GM18511 (cell line): ENCODE results near the gene TRIP10.
A peak's percentile ranks its signal among the peaks of the same experiment; 100 is the strongest.

ENCODE experiments used
- ATAC-seq: cut with Tn5 transposase; IDR thresholded peaks from one replicate; pipeline ENCODE4 v1.9.1; 2021; ENCODE audit warnings: mild to moderate bottlenecking, moderate library complexity; ENCODE audit not compliant: unreplicated experiment

The TRIP10 gene

GRCh38 chr19:6725513-6726231 lies 13.8 kb upstream of the TRIP10 start:
- ATAC-seq: no peak

GRCh38 chr19:6728346-6728745 lies 11.1 kb upstream of the TRIP10 start:
- ATAC-seq: no peak

GRCh38 chr19:6729573-6730152 lies 9.8 kb upstream of the TRIP10 start:
- no peak for ATAC-seq

GRCh38 chr19:6730153-6730804 lies 9.2 kb upstream of the TRIP10 start:
- ATAC-seq: no peak

- ATAC-seq: no peak
Measured at GRCh38 chr19:6730941-6731670, 8.4 kb upstream of the TRIP10 start.

DNA sequence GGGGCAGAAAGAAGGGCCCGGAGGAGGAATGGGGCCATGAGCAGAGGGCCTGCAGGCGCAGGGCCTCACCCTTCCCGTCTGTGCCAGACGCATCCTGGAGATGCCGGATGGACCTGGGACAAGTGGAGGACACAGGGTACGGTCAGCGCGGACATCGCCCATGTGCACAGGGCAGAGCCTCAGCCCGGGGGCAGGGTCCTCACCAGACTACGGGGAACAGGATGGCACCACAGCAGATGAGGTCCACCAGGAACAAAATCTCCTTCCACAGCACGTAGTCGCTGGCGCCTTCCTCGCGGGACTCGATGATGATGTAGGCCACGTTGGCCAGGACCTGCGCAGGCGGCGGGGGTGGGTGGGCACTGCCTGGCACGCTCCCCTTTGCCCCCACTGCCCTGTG lies 7.7 kb upstream of the TRIP10 start:
- no peak for ATAC-seq

DNA sequence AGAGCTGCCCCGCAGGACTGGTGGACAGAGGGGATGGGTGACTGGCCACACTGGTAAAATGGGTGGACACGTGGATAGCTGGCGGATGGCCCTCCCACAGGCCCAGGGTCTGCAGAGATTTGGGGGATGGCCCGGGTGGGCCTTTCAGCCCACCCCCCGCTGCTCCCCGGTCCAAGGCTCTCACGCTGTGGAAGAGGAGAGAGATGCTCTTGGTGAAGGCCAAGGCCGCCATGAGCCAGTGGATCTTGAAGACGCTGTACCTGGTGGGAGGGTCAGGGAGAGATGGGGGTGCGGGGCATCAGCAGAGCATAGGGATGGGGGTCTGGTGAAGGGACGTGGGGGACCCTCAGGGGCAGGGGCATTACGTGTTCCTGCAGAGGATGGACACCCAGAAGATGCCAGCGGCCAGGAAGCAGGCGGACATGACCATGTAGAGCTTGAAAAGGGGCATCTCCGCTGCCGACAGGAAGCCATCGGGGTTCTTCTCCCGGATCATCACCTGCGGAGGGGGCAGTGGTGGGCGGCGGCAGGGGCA lies 6.6 kb upstream of the TRIP10 start:
- no peak for ATAC-seq

- no peak for ATAC-seq
Measured at GRCh38 chr19:6733338-6734095, 6.0 kb upstream of the TRIP10 start.

DNA sequence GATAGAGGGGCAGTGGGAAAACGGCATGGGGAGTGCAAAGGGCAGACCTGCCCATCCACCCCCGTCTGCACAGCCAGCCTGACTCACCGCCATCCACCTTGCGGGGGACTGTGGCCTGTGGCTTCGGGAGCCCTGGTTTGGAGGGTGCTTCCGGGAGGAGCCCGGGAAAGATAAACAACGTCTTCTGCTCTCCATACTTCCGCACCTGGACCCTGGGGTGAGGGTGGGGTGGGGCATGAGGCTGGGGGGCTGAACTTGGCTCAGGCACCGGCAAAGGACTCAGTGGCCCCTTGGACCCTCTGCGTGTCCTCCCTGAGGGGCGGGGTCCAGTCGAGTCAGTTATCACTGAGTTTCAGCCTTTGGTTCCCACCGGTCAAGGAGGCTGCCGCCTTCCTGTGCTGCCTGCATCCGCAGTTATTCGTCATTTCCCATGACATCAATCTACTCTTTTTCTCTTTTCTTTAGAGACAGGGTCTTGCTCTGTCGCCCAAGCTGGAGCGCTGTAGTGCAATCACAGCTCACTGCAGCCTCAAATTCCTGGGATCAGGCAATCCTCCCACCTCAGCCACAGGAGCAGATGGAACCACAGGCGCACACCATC lies 5.3 kb upstream of the TRIP10 start:
- ATAC-seq: no peak

DNA sequence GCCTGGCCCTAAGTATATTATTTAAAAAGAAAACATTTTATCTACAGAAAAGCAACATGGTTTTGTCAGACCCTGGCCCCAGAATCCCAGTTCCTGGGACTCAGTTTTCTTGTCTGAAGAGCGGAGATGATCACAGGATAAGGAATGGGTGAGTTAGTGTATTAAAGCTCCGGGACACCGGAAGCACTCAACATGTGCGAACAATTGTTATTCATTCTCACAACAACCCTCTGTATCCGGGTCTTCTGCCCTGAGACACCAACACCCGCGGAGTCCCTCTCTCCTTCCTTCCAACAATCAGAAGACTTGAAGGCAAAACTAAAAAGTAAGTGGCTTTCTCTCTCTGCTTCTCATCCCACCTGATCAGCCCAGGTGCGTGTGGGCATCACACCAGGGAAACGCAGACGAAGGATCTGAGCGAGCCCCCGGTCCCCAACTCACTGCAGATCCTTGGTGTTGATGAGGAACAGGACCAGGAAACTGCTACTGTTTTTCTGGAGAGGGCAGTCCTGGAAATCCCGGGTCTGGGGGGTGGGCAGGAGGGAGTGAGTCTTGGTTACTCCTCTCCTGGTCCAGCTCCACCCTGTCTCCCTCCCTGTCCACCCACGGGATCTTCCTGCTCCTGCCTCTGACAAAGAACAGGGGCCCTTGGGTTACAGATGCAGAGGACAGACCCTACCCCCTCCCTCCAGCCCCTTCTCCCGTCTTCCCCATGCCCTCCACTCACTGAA lies 4.1 kb upstream of the TRIP10 start:
- no peak for ATAC-seq

- ATAC-seq: no peak
Measured at GRCh38 chr19:6736169-6736916, 3.1 kb upstream of the TRIP10 start.

- ATAC-seq: no peak
Measured at GRCh38 chr19:6736917-6737283, 2.6 kb upstream of the TRIP10 start.

DNA sequence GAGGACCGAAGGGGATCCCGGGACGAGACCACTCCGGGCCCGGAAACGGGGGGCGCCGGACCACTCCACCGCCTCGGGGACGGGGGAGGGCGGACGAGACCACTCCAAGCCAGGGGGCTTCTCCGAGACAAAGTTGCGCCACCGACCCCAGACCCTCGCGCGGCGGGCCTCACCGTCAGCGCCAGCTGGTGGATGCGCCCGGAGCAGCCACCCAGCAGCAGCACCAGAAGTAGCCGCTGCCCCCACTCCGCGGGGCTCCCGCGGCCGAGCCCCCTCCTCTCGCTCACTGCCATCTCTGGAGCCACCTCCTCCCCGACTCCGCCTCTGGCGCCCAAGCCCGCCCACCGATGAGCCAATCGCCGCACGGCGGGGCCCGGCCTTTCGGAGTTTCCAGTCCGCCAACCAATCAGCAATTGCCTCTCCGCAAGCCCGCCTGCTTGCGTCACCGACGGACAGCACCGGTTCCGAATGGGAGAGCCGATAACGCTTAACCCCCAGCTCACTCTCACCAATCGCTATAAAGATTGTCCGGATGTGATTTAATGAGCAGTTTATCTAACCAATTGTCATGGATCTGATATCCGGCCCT lies 2.1 kb upstream of the TRIP10 start, which contains the start of gene GPR108:
GPR108 (minus strand) TSS at position 297 of the 589 bp plus-strand sequence; CDS start at position 293, 4 bp downstream.
- peak; percentile 68 for ATAC-seq

DNA sequence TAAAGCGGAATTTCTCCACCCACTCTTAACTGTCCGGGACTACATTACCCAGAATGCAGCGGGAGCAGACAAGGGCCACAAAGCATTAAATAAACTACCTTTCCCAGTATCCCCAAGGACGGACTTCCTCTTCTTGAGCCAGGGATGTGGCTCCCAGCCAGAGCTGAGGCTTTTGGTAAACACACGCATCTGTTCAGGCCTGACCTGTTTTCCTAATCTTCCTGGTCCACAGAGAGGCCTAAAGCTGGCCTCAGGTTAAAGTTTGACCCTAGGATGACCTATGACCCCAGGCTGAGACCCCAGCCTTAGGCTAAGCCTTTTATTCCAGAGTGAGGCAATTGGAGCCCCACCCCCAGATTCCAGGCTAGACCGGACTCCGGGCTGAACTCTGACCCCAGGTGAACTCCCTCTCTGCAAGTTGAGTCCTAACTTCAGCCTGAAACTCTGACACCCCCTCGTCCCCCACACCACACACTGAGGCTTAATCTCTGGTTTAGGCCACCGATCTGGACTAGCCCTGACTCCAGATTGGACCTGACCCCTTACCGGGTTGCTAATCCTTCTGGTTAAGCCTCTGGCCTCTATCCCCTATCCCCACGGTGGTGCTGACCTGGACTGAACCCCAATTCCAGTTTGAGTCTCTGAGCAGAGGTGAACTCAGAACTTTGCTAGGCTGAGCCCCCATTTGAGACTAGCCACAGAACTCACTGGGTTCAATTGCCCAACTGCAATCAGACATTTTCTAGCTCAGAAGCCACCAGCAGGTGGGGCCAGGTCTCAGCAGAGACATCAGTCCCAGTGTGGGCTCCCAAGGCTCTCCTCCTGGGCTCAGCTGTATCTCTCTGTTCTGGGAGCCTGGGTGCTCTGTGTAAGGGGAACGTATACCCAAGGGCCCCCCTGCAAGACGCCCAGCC lies 1.4 kb upstream of the TRIP10 start:
- ATAC-seq: peak; percentile 3

GRCh38 chr19:6738787-6739389 lies 592 bp upstream of the TRIP10 start:
- no peak for ATAC-seq

GRCh38 chr19:6739883-6740588 lies 556 bp downstream of the TRIP10 start:
- ATAC-seq: no peak
